GM12873 (cell line): ENCODE results near the gene TASP1.

Experiments used
- TF ChIP-seq, protein P1 (sequence below): IDR thresholded peaks from 2 replicates; pipeline ENCODE4 v1.5.1; 2012; ENCODE audit warnings: low read depth, mild to moderate bottlenecking, moderate library complexity, low read length, control low read depth; ENCODE audit not compliant: insufficient read depth; ENCODE audit errors: missing control alignments

The TASP1 gene

GRCh38 chr20:13665709-13666395, 27.1 kb upstream of the TASP1 start:
- TF ChIP-seq, protein P1, sequence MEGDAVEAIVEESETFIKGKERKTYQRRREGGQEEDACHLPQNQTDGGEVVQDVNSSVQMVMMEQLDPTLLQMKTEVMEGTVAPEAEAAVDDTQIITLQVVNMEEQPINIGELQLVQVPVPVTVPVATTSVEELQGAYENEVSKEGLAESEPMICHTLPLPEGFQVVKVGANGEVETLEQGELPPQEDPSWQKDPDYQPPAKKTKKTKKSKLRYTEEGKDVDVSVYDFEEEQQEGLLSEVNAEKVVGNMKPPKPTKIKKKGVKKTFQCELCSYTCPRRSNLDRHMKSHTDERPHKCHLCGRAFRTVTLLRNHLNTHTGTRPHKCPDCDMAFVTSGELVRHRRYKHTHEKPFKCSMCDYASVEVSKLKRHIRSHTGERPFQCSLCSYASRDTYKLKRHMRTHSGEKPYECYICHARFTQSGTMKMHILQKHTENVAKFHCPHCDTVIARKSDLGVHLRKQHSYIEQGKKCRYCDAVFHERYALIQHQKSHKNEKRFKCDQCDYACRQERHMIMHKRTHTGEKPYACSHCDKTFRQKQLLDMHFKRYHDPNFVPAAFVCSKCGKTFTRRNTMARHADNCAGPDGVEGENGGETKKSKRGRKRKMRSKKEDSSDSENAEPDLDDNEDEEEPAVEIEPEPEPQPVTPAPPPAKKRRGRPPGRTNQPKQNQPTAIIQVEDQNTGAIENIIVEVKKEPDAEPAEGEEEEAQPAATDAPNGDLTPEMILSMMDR: no peak

- TF ChIP-seq, protein P1: no peak
Observed at GRCh38 chr20:13661070-13661685, 22.4 kb upstream of the TASP1 start.

- TF ChIP-seq, protein P1: no peak
Observed at GRCh38 chr20:13659288-13659687, 20.6 kb upstream of the TASP1 start.

GRCh38 chr20:13656721-13657368, 18.1 kb upstream of the TASP1 start:
- TF ChIP-seq, protein P1: no peak

- TF ChIP-seq, protein P1: no peak
Observed at GRCh38 chr20:13654463-13655023, 15.8 kb upstream of the TASP1 start.

GRCh38 chr20:13650474-13650873, 11.7 kb upstream of the TASP1 start:
- TF ChIP-seq, protein P1: no peak
